Smooth muscle cell (in vitro differentiated cells): Measurements from ENCODE around the gene CHMP2B. TPM values are rescaled to one million over a fixed set of nuclear protein-coding genes. Genes with fewer than 3 reads are reported as not detected.

Experiments
- DNase-seq: peaks from one replicate; lab custom pipeline; 2025; ENCODE audit not compliant: unreplicated experiment; lab: John Stamatoyannopoulos, UW
- H2AFZ ChIP-seq: fragments of 200-600 bp; sonication (generic); 2 replicates; pipeline ENCODE4 v1.6.0; 2016; ENCODE audit warnings: antibody characterized with exemption, low read depth, mild to moderate bottlenecking
- H3F3A ChIP-seq: fragments of 200-600 bp; sonication (generic); 2 replicates; pipeline ENCODE4 v1.6.0; 2017; ENCODE audit warnings: antibody characterized with exemption, low read depth
- H3K27ac ChIP-seq: fragments of 200-600 bp; sonication (generic); 2 replicates; pipeline ENCODE4 v1.5.1; 2016; ENCODE audit warnings: low read depth, mild to moderate bottlenecking
- H3K27me3 ChIP-seq: fragments of 200-600 bp; sonication (generic); 2 replicates; pipeline ENCODE4 v1.6.1; 2016; ENCODE audit warnings: low read depth, mild to moderate bottlenecking
- H3K36me3 ChIP-seq: fragments of 200-600 bp; sonication (generic); 2 replicates; pipeline ENCODE4 v1.5.1; 2016; ENCODE audit warnings: low read depth
- H3K4me1 ChIP-seq: fragments of 200-600 bp; sonication (generic); 2 replicates; pipeline ENCODE4 v1.5.1; 2016; ENCODE audit warnings: low read depth
- H3K4me2 ChIP-seq: fragments of 200-600 bp; sonication (generic); 2 replicates; pipeline ENCODE4 v1.6.0; 2016; ENCODE audit warnings: mild to moderate bottlenecking
- H3K4me3 ChIP-seq: fragments of 200-600 bp; sonication (generic); 2 replicates; pipeline ENCODE4 v1.5.1; 2016; ENCODE audit warnings: mild to moderate bottlenecking
- H3K79me2 ChIP-seq: fragments of 200-600 bp; sonication (generic); 2 replicates; pipeline ENCODE4 v1.6.0; 2016; ENCODE audit warnings: low read depth, mild to moderate bottlenecking
- H3K9ac ChIP-seq: fragments of 200-600 bp; sonication (generic); 2 replicates; pipeline ENCODE4 v1.6.0; 2016; ENCODE audit warnings: low read depth
- H3K9me3 ChIP-seq: fragments of 200-600 bp; sonication (generic); replicated peaks from 2 replicates; pipeline ENCODE4 v1.5.1; 2016; ENCODE audit warnings: low read depth
- H4K20me1 ChIP-seq: fragments of 200-600 bp; sonication (generic); 2 replicates; pipeline ENCODE4 v1.6.0; 2016; ENCODE audit warnings: low read depth
- WGBS: methylation state at CpG from one replicate; pipeline ENCODE4 v1.1.7; 2016; ENCODE audit warnings: low lambda C conversion rate; 5-methylcytosine and 5-hydroxymethylcytosine counted together
- polyA plus RNA-seq: library from polyadenylated mRNA; unstranded; fragments of >200 nt; fragmentation: Nextera tagmentation; extraction: Ambion mirVana; gene quantifications from 2 replicates; pipeline ENCODE4 v1.2.1, GENCODE V29; 2016
- total RNA-seq: library from RNA; depleted of rRNA; stranded (reverse); fragments of >200 nt; gene quantifications from 2 replicates; pipeline ENCODE4 v1.2.3, GENCODE V29; 2014
- TF ChIP-seq, protein P1 (sequence below): fragments of 200-600 bp; sonication (generic); IDR thresholded peaks from 2 replicates; pipeline ENCODE4 v1.5.1; 2017; ENCODE audit warnings: borderline replicate concordance, mild to moderate bottlenecking, antibody characterized with exemption; ENCODE audit not compliant: insufficient read depth, poor library complexity, severe bottlenecking

Gene CHMP2B, protein sequence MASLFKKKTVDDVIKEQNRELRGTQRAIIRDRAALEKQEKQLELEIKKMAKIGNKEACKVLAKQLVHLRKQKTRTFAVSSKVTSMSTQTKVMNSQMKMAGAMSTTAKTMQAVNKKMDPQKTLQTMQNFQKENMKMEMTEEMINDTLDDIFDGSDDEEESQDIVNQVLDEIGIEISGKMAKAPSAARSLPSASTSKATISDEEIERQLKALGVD
- total RNA-seq (43.2 and 44.6 TPM in 2 replicates), polyA plus RNA-seq (49.0 and 52.0 TPM in 2 replicates)

DNA sequence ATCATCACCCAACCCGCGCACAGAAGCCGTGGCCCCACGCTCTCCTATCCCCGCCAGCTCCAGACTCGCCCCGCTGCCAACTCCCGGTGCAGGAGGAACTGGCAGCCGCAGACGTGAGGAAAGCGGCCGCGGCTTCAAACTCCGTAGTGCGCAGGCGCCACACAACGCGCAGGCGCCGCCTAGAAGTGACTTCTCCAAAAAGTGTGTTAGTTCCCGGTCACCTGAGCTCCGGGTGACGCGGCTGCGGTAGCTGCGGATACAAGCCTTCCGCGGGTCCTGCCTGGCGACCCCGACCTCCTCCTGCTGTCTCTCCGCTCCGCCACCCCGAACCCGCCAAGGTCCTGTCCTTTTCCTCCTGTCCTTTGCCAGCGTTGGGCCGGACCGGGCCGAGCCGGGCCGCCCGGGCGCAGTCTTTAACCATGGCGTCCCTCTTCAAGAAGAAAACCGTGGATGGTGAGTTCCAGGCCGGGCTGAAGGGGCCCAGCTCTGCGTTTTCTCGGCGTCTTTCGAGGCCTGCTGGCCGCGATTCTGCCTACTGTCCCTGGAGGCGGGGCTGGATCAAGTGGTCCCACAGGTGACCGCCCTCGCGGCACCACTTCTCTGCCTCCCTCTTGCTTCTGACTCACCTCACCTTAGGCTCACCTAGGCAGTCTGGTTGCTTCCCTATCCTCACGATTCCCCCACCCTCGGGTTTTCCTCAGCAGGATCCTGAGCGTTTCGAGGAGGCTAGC, at the start of gene CHMP2B:
CHMP2B (plus strand) TSS at position 206 of the 731 bp plus-strand sequence; CDS start at position 420, 214 bp downstream.
- Histone ChIP-seq H3K4me3 (peak within 1 kb of the TSS; percentile 94), H3F3A (no peaks in the 10 kb centered on the region), H3K27me3 (no peaks in the 10 kb centered on the region), H4K20me1 (peaks cover 41% of the 10 kb centered on the region), H3K36me3 (no peaks in the 10 kb centered on the region), H3K9ac (peak within 1 kb of the TSS; percentile 99), H3K79me2 (peaks cover 47% of the 10 kb centered on the region), H3K4me2 (peak within 1 kb of the TSS; percentile 94), H3K27ac (peak within 1 kb of the TSS; percentile 96), H3K4me1 (peaks cover 11% of the 10 kb centered on the region), H3K9me3 (no peaks in the 10 kb centered on the region), H2AFZ (peak within 1 kb of the TSS; percentile 98)
- DNase-seq = peak; percentile 72
- TF ChIP-seq, protein P1, sequence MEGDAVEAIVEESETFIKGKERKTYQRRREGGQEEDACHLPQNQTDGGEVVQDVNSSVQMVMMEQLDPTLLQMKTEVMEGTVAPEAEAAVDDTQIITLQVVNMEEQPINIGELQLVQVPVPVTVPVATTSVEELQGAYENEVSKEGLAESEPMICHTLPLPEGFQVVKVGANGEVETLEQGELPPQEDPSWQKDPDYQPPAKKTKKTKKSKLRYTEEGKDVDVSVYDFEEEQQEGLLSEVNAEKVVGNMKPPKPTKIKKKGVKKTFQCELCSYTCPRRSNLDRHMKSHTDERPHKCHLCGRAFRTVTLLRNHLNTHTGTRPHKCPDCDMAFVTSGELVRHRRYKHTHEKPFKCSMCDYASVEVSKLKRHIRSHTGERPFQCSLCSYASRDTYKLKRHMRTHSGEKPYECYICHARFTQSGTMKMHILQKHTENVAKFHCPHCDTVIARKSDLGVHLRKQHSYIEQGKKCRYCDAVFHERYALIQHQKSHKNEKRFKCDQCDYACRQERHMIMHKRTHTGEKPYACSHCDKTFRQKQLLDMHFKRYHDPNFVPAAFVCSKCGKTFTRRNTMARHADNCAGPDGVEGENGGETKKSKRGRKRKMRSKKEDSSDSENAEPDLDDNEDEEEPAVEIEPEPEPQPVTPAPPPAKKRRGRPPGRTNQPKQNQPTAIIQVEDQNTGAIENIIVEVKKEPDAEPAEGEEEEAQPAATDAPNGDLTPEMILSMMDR = no peak
- 2% methylated on average over 59 of the region's 59 CpGs for WGBS

DNA sequence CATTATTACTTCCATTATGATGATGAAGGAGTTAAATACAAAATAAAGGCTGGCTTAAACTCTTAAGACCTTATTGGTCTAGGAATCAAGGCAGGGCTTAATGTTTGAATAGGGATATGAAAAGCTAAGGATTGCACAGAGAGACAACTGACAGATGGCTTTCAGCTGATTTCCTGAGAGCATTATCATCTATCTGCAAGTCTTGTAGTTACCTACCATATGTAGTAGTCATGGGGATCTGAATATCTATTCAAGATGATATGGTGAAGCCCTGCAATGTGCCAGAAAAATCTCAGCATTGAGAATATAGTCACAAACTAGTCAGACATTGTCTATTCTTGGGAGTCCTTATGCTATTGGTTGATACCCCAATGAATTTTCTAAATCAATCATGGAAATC, 47.5 kb upstream of the CHMP2B start:
- no peak overlapping the region for H2AFZ ChIP-seq
- DNase-seq = no peak
- no peaks in the 10 kb centered on the region for H3K27me3 ChIP-seq
- no peaks in the 10 kb centered on the region for H3K79me2 ChIP-seq
- no peak overlapping the region for H3K9ac ChIP-seq
- no peaks in the 10 kb centered on the region for H4K20me1 ChIP-seq
- no peak overlapping the region for H3K4me2 ChIP-seq
- H3K27ac ChIP-seq = no peak overlapping the region
- TF ChIP-seq, protein P1 = no peak
- no peaks in the 10 kb centered on the region for H3F3A ChIP-seq
- no peak overlapping the region for H3K4me3 ChIP-seq
- H3K4me1 ChIP-seq = no peaks in the 10 kb centered on the region
- no peaks in the 10 kb centered on the region for H3K36me3 ChIP-seq
- no peaks in the 10 kb centered on the region for H3K9me3 ChIP-seq

DNA sequence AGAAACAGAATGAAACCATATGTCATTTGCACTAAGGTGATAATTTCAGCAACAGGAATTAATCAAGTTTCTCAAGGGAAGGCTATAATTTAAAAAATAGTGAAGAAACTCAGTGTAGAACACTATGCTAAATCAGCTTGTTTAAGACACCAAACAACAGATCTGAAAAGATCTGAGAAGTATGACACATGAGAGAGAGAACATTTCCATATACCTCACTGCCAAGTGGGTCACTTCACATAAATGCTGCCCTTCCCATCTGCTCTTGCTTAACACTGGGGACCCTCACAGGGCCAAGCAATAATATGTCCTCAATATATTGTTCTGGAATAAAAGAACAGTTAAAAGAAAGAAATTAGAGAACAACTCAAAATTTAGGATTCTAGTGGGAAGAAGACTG, 45.6 kb upstream of the CHMP2B start:
- Histone ChIP-seq H3K27me3 (no peaks in the 10 kb centered on the region), H3K4me1 (no peaks in the 10 kb centered on the region), H4K20me1 (no peaks in the 10 kb centered on the region), H3K27ac (no peak overlapping the region), H3F3A (no peaks in the 10 kb centered on the region), H3K4me3 (no peak overlapping the region), H3K4me2 (no peak overlapping the region), H3K36me3 (no peaks in the 10 kb centered on the region), H3K9ac (no peak overlapping the region), H3K9me3 (no peaks in the 10 kb centered on the region), H2AFZ (no peak overlapping the region), H3K79me2 (no peaks in the 10 kb centered on the region)
- TF ChIP-seq, protein P1 = no peak
- DNase-seq = no peak
